ENCODE data around the gene CD79A.

GRCh38 chr19:41845051-41845590 lies 32.0 kb upstream of the CD79A start:
- TF ChIP-seq CTCF (conservative IDR thresholded peaks at IDR 0.05) (no peak), EZH2 (IDR thresholded peaks at IDR 0.05; ENCODE audit: low read depth) (no peak)

Measured in PC-9 (cell line).